SK-N-SH (cell line): ENCODE data around the gene SECTM1. TPM values are rescaled to one million over a fixed set of nuclear protein-coding genes. Genes with fewer than 3 reads are reported as not detected.

ENCODE experiments used
- CTCF ChIA-PET: fragments of 300-600, 350-600 bp; formaldehyde crosslinking; extraction: SDS; loops from one replicate; lab custom pipeline; 2021; lab: Yijun Ruan, JAX
- POLR2A ChIA-PET: fragments of 350-600 bp; sonication (Branson Sonifier 250); formaldehyde crosslinking; extraction: SDS; loops from one replicate; lab custom pipeline; 2020; ENCODE audit warnings: antibody characterized with exemption, inconsistent platforms; lab: Yijun Ruan, JAX
- DNase-seq: peaks from one replicate; pipeline ENCODE4 v3.0.0; 2012
- H2AFZ ChIP-seq: fragments of 200-600 bp; sonication (generic); 2 replicates; pipeline ENCODE4 v1.8.1; 2016; ENCODE audit warnings: antibody characterized with exemption, mild to moderate bottlenecking, low read depth
- H3F3A ChIP-seq: fragments of 200-600 bp; sonication (generic); replicated peaks from 2 replicates; pipeline ENCODE3; 2016; ENCODE audit warnings: antibody characterized with exemption, mild to moderate bottlenecking; ENCODE audit not compliant: insufficient read depth
- H3K27ac ChIP-seq, 2 experiments: fragments of 200-500 bp in 1 of 2; fragments of 200-600 bp in 1 of 2; sonication (Bioruptor generic) in 1 of 2; sonication (generic), shearing (Covaris generic) in 1 of 2; 2 replicates each; pipeline versions ENCODE4 v1.5.1 to v1.6.1; 2014 to 2016; ENCODE audit warnings: low read depth in 2 of 2, inconsistent platforms in 1 of 2, low read length in 1 of 2, mild to moderate bottlenecking in 1 of 2, mixed read lengths in 1 of 2
- H3K27me3 ChIP-seq: fragments of 200-600 bp; sonication (generic), shearing (Covaris generic); 2 replicates; pipeline ENCODE4 v1.6.1; 2016; ENCODE audit warnings: mixed run types; ENCODE audit not compliant: insufficient read depth
- H3K36me3 ChIP-seq, 2 experiments: fragments of 200-500 bp in 1 of 2; fragments of 200-600 bp in 1 of 2; sonication (Bioruptor generic) in 1 of 2; sonication (generic) in 1 of 2; replicated peaks in 1 of 2; 2 replicates each; pipeline versions ENCODE3 to v1.5.1; 2014 to 2016; ENCODE audit warnings: low read length in 1 of 2, mild to moderate bottlenecking in 1 of 2; ENCODE audit not compliant: insufficient read depth in 2 of 2, control insufficient read depth in 1 of 2
- H3K4me1 ChIP-seq, 2 experiments: fragments of 200-500 bp in 1 of 2; fragments of 200-600 bp in 1 of 2; sonication (Bioruptor generic) in 1 of 2; sonication (generic), shearing (Covaris generic) in 1 of 2; 2 replicates each; pipeline versions ENCODE4 v1.5.1 to v1.6.1; 2014 to 2016; ENCODE audit warnings: low read depth in 1 of 2, low read length in 1 of 2, mixed run types in 1 of 2; ENCODE audit not compliant: insufficient read depth in 2 of 2, control insufficient read depth in 1 of 2
- H3K4me2 ChIP-seq: fragments of 200-600 bp; sonication (generic), shearing (Covaris generic); 2 replicates; pipeline ENCODE4 v1.6.1; 2017; ENCODE audit warnings: mixed run types
- H3K4me3 ChIP-seq, 2 experiments: fragments of 200-500 bp in 1 of 2; fragments of 200-600 bp in 1 of 2; sonication (Bioruptor generic) in 1 of 2; sonication (generic), shearing (Covaris generic) in 1 of 2; 2 replicates each; pipeline versions ENCODE4 v1.5.1 to v1.8.1; 2014 to 2016; ENCODE audit warnings: low read depth in 2 of 2, inconsistent platforms in 1 of 2, low read length in 1 of 2, mild to moderate bottlenecking in 1 of 2, mixed read lengths in 1 of 2, moderate library complexity in 1 of 2
- H3K79me2 ChIP-seq: fragments of 200-600 bp; sonication (generic); 2 replicates; pipeline ENCODE4 v1.8.1; 2017; ENCODE audit warnings: mild to moderate bottlenecking; ENCODE audit not compliant: insufficient read depth
- H3K9ac ChIP-seq: fragments of 200-600 bp; sonication (generic); 2 replicates; pipeline ENCODE4 v1.6.1; 2017; ENCODE audit warnings: mixed run types
- H3K9me2 ChIP-seq: fragments of 200-600 bp; sonication (generic); 2 replicates; pipeline ENCODE4 v1.6.1; 2017; ENCODE audit warnings: mixed run types
- H3K9me3 ChIP-seq: fragments of 200-600 bp; sonication (generic); 2 replicates; pipeline ENCODE4 v1.6.1; 2017; ENCODE audit warnings: mixed run types, mild to moderate bottlenecking, moderate library complexity
- H4K20me1 ChIP-seq: fragments of 200-600 bp; sonication (generic); 2 replicates; pipeline ENCODE4 v1.6.1; 2017; ENCODE audit warnings: mild to moderate bottlenecking, mixed run types; ENCODE audit not compliant: insufficient read depth
- CHD2 ChIP-seq: fragments of 150-350 bp; IDR thresholded peaks from 2 replicates; pipeline ENCODE4 v1.6.1; 2018; ENCODE audit warnings: low read length; ENCODE audit not compliant: partially characterized antibody
- CTCF ChIP-seq: fragments of 200-600 bp; sonication (generic); IDR thresholded peaks from 2 replicates; pipeline ENCODE4 v1.6.1; 2017; ENCODE audit warnings: antibody characterized with exemption, mild to moderate bottlenecking, moderate library complexity
- ELF1 ChIP-seq: IDR thresholded peaks from 2 replicates; pipeline ENCODE4 v1.4.0; 2012
- EP300 ChIP-seq, 2 experiments: IDR thresholded peaks; 2 replicates each; pipeline versions ENCODE4 v1.4.0 to v1.6.1; 2012; ENCODE audit warnings: borderline replicate concordance in 1 of 2, low read depth in 1 of 2, low read length in 1 of 2
- EZH2phosphoT487 ChIP-seq: fragments of 200-600 bp; sonication (generic); IDR thresholded peaks from 2 replicates; pipeline ENCODE4 v1.6.1; 2017; ENCODE audit warnings: low read depth, mixed run types, mild to moderate bottlenecking, antibody characterized with exemption, moderate library complexity, borderline replicate concordance
- FOSL2 ChIP-seq: IDR thresholded peaks from 2 replicates; pipeline ENCODE4 v1.4.0; 2012; ENCODE audit warnings: low read depth, mild to moderate bottlenecking, moderate library complexity, borderline replicate concordance
- FOXJ3 ChIP-seq: sonication (generic); formaldehyde crosslinking; IDR thresholded peaks from 2 replicates; pipeline ENCODE4 v1.5.1; 2020; ENCODE audit warnings: mild to moderate bottlenecking, missing genetic modification reagents
- GATA2 ChIP-seq: sonication (generic); formaldehyde crosslinking; IDR thresholded peaks from 2 replicates; pipeline ENCODE4 v1.5.0; 2020; ENCODE audit warnings: mild to moderate bottlenecking, missing genetic modification reagents
- JUND ChIP-seq: IDR thresholded peaks from 2 replicates; pipeline ENCODE4 v1.4.0; 2012
- MAX ChIP-seq: IDR thresholded peaks from 2 replicates; pipeline ENCODE4 v1.4.0; 2012; ENCODE audit warnings: low read depth
- RCOR1 ChIP-seq: fragments of 150-350 bp; IDR thresholded peaks from 2 replicates; pipeline ENCODE4 v1.6.1; 2017; ENCODE audit warnings: antibody characterized with exemption, low read length
- REST ChIP-seq: IDR thresholded peaks from 2 replicates; pipeline ENCODE4 v1.6.1; 2012; ENCODE audit warnings: mild to moderate bottlenecking, low read depth, low read length, moderate library complexity
- RFX5 ChIP-seq: IDR thresholded peaks from 2 replicates; pipeline ENCODE4 v1.6.1; 2012; ENCODE audit warnings: mild to moderate bottlenecking, improper control_type of control experiment, low read length
- RXRA ChIP-seq: IDR thresholded peaks from 2 replicates; pipeline ENCODE4 v1.4.0; 2012; ENCODE audit warnings: low read depth, mild to moderate bottlenecking, borderline replicate concordance
- TCF12 ChIP-seq: IDR thresholded peaks from 2 replicates; pipeline ENCODE4 v1.4.0; 2012
- TEAD4 ChIP-seq: IDR thresholded peaks from 2 replicates; pipeline ENCODE4 v1.4.0; 2012; ENCODE audit warnings: mild to moderate bottlenecking, borderline replicate concordance; ENCODE audit not compliant: insufficient read depth
- USF2 ChIP-seq: fragments of 150-350 bp; IDR thresholded peaks from 2 replicates; pipeline ENCODE4 v1.6.1; 2017; ENCODE audit warnings: antibody characterized with exemption, low read length, low read depth, borderline replicate concordance
- YY1 ChIP-seq: IDR thresholded peaks from 2 replicates; pipeline ENCODE4 v1.4.0; 2012; ENCODE audit warnings: low read depth, mild to moderate bottlenecking
- WGBS: methylation state at CpG from one replicate; pipeline ENCODE4 v1.1.6; 2017; ENCODE audit warnings: low lambda C conversion rate; 5-methylcytosine and 5-hydroxymethylcytosine counted together
- polyA plus RNA-seq, 3 experiments: library from polyadenylated mRNA; depleted of rRNA; stranded (reverse); fragments of >200 nt; gene quantifications; 2 replicates each; pipeline ENCODE4 v1.2.3, GENCODE V29; 2012
- TF ChIP-seq, protein P1 (sequence below): IDR thresholded peaks from 2 replicates; pipeline ENCODE4 v1.4.0; 2012; ENCODE audit warnings: low read depth, borderline replicate concordance

The SECTM1 gene
- polyA plus RNA-seq, 1 of the 3 experiments (the other 2 are of a cell fraction): 3.8 TPM

GRCh38 chr17:82338858-82339633 lies 5.5 kb upstream of the SECTM1 start (continued):
- no peak for TF ChIP-seq USF2
- peak; percentile 94; the same call in 1 of the 2 replicates for TF ChIP-seq FOSL2
- no peak; a peak in 1 of 4 replicates for TF ChIP-seq EP300 (IDR thresholded peaks at IDR 0.05; ENCODE audit: borderline replicate concordance in 1 of 2, low read depth in 1 of 2, low read length in 1 of 2)
- TF ChIP-seq FOXJ3: no peak
- TF ChIP-seq TCF12: peak; percentile 51; the same call in 1 of the 2 replicates
- TF ChIP-seq, protein P1, sequence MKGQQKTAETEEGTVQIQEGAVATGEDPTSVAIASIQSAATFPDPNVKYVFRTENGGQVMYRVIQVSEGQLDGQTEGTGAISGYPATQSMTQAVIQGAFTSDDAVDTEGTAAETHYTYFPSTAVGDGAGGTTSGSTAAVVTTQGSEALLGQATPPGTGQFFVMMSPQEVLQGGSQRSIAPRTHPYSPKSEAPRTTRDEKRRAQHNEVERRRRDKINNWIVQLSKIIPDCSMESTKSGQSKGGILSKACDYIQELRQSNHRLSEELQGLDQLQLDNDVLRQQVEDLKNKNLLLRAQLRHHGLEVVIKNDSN: no peak

DNA sequence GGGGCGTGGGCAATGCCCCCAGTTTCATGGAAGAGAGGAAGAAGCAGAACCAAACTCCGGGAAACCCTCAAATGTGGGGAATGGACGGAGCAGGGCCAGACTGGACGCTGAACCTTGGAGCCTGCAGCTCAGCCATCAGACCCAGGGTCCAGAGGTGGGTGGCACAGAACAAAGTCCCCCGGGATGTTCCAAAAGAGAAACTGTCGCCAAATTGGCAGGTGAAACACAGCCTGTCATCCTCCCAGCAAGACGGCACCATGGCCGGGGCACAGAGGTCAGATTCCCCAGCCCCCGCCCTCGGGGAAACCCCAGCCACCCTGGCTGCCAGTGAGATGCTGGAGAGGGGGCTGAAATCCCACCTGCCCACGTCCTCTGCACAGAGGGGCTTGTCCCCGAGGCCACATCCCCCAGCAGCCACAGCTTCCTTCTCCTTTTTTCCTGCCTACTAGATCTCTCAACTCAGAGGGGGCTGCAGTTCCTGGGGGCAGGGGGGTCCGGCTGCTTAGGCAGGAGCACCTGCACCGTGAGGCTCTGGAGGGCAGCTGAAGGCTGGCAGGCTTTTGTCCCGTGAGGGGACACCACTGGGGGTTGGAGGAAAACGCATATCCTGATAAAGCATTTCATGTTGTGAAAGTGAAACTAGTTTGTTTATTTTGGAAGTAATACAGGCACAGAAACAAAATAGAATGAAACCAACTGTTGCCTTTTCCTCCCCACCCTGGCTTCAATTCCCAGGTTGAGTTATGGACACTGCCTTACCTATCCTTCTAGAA lies 1.2 kb upstream of the SECTM1 start:
- peak overlapping the region; percentile 17 to 36; a peak in 3 of 4 replicates for H3K4me3 ChIP-seq
- DNase-seq: no peak
- no peaks in the 10 kb centered on the region for H3K9me3 ChIP-seq
- CTCF ChIA-PET: interaction anchor here (0.7 to 6.4 kb wide), 9 partner anchors 9 to 304 kb away, joined by 3 to 69 read pairs (median 4); no protein-coding TSS in a partner anchor
- H3K4me1 ChIP-seq: peaks cover 18 to 46% of the 10 kb centered on the region in 2 experiments; a peak in 3 of 4 replicates
- H3F3A ChIP-seq: peaks cover 6% of the 10 kb centered on the region
- H3K4me2 ChIP-seq: peak overlapping the region; percentile 78
- no peaks in the 10 kb centered on the region; the same call in none of the 2 replicates for H3K27me3 ChIP-seq
- WGBS: 60% methylated on average over 13 of the region's 16 CpGs
- H3K9ac ChIP-seq: no peak overlapping the region
- no peak overlapping the region for H3K27ac ChIP-seq
- no peaks in the 10 kb centered on the region for H3K9me2 ChIP-seq
- no peaks in the 10 kb centered on the region for H3K79me2 ChIP-seq
- H4K20me1 ChIP-seq: no peaks in the 10 kb centered on the region
- H2AFZ ChIP-seq: peak overlapping the region; percentile 61
- POLR2A ChIA-PET: no interaction called here
- H3K36me3 ChIP-seq: no peaks in the 10 kb centered on the region
- TF ChIP-seq RFX5 (no peak), GATA2 (CRISPR knock-in tag) (no peak), CTCF (no peak), RCOR1 (no peak), REST (no peak), JUND (no peak), ELF1 (no peak), RXRA (no peak), TEAD4 (no peak), YY1 (no peak), CHD2 (no peak), USF2 (no peak), MAX (no peak), EZH2phosphoT487 (no peak)
- TF ChIP-seq, protein P1: no peak
